GM13977 (cell line): Measurements from ENCODE around the gene HIPK2.

ENCODE experiments used
- DNase-seq: peaks from one replicate; pipeline ENCODE4 v3.0.0; 2012; ENCODE audit warnings: low spot score
- CTCF ChIP-seq: IDR thresholded peaks from 2 replicates; pipeline ENCODE4 v1.5.1; 2012; ENCODE audit warnings: mild to moderate bottlenecking, control low read depth; ENCODE audit not compliant: insufficient read depth; ENCODE audit errors: extremely low read depth, missing control alignments
- in situ Hi-C: fragments of 300-500 bp; cut with MboI; formaldehyde crosslinking; loops from one replicate; pipeline ENCODE4 v1.12.0; 2022; ENCODE audit warnings: low sequenced_read_pairs, low pct_unique_long_range_greater_than_20kb, mixed read lengths, inconsistent platforms; ENCODE audit not compliant: unreplicated experiment

HIPK2 gene

GRCh38 chr7:139692723-139693122 is 85.1 kb downstream of the HIPK2 start:
- in situ Hi-C loops = no loop called here
- no peak for DNase-seq
- no peak for TF ChIP-seq CTCF

- in situ Hi-C loops = no loop called here
- no peak for DNase-seq
- TF ChIP-seq CTCF = no peak
Observed at GRCh38 chr7:139691253-139691781, 86.5 kb downstream of the HIPK2 start.

DNA sequence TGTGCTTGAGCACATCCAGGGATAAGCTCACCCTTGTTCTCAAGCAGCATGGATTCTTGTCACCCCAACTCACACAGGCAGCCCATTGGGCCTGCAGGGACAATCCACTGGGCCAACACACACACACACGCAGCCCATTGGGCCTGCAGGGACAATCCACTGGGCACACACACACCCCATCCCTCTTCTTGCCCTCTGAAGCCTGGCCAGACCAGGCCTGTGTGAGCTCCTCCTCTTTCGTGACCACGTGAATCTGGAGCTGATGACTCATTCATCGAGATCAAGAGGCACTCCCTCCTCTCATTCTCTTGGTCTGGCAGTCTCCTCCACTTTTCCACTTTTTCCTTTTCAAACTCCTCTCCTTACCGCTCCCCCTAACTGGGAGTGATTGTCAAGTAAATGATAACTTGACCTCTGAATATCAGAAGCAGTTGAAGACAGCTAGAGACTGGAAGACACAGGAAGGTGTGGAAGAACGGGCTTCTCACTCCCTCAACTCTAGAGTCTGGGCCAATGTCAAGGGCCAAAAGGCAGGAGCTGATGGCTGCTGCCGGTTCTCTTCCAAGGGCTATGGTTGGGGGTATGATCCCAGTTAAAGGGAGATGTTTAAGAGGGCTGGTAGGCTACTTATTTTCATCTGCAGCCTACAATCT is 89.7 kb downstream of the HIPK2 start:
- DNase-seq = no peak
- no peak for TF ChIP-seq CTCF
- in situ Hi-C loops = no loop called here

DNA sequence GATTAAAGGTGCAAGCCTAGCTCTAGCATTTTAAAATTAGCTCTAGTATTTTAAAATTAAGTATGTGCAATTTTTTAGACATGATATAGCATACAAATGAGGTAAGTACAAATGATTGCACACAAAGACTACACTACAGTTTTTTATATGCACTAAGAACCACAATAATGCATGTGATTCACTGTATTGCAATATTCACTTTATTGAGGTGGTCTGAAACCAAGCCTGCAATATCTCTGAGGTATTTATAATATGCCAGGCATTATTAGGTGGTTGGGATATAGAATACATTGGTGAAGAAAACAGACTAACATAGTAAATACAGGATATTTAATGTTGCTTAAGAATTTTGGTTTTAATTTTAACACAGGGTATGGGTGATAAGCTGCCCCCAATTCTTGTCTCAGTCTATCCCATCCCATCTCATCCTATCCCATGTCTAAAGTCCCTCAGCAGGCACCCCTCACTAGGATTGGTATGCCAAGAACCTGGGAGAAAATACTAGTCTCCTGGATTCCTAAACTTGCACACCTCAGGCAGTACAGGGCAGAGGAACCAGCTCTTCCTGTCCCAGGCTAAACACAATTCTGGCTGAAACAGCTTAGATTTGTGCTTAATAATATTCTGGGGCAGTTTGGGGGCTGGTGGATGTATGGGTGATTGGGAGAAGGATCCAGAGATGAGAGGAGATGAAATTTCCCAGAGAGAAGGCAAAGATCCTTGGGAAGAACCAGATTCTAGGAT is 90.4 kb downstream of the HIPK2 start:
- in situ Hi-C loops = no loop called here
- no peak for DNase-seq
- no peak for TF ChIP-seq CTCF

GRCh38 chr7:139683137-139683921 is 94.5 kb downstream of the HIPK2 start:
- in situ Hi-C loops = no loop called here
- no peak for TF ChIP-seq CTCF
- DNase-seq = no peak
